ENCODE results near the gene JPH3. TPM values are rescaled to one million over a fixed set of nuclear protein-coding genes. Genes with fewer than 3 reads are reported as not detected.

The JPH3 gene
- total RNA-seq, 1 donor from 2014 or later = not detected

DNA sequence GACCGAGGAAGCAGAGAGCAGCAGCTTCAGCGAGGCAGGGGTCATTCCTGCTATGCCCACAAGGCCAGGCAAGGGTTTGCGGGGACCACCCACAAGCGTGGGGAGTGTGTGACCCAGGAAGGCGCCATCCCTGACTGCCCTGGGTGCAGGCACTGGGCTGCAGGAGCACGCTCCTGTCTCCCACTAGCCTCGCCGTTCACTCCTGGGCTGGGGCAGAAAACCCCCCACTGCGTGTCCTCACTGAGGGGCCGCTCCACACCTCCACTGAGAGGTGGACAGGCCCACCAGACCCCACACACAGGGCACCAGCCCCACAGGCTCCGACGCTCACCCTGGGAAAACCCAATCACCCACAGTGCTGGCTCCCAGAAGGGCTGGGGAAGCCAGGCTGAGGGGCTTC is 107.4 kb downstream of the JPH3 start:
- H3K4me3 ChIP-seq (ENCODE audit: low read depth, low read length) = no peak overlapping the region
- H3K36me3 ChIP-seq (ENCODE audit: control insufficient read depth, insufficient read depth, low read length) = peaks cover 7% of the 10 kb centered on the region
- DNase-seq (ENCODE audit: low read depth) (no peak), FAIRE-seq (no peak)
- TF ChIP-seq, protein P1, sequence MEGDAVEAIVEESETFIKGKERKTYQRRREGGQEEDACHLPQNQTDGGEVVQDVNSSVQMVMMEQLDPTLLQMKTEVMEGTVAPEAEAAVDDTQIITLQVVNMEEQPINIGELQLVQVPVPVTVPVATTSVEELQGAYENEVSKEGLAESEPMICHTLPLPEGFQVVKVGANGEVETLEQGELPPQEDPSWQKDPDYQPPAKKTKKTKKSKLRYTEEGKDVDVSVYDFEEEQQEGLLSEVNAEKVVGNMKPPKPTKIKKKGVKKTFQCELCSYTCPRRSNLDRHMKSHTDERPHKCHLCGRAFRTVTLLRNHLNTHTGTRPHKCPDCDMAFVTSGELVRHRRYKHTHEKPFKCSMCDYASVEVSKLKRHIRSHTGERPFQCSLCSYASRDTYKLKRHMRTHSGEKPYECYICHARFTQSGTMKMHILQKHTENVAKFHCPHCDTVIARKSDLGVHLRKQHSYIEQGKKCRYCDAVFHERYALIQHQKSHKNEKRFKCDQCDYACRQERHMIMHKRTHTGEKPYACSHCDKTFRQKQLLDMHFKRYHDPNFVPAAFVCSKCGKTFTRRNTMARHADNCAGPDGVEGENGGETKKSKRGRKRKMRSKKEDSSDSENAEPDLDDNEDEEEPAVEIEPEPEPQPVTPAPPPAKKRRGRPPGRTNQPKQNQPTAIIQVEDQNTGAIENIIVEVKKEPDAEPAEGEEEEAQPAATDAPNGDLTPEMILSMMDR (IDR thresholded peaks at IDR 0.05; ENCODE audit: insufficient read depth, low read length, severe bottlenecking) = no peak
- no peaks in the 10 kb centered on the region for H3K27me3 ChIP-seq (ENCODE audit: control insufficient read depth, insufficient read depth, low read length)

DNA sequence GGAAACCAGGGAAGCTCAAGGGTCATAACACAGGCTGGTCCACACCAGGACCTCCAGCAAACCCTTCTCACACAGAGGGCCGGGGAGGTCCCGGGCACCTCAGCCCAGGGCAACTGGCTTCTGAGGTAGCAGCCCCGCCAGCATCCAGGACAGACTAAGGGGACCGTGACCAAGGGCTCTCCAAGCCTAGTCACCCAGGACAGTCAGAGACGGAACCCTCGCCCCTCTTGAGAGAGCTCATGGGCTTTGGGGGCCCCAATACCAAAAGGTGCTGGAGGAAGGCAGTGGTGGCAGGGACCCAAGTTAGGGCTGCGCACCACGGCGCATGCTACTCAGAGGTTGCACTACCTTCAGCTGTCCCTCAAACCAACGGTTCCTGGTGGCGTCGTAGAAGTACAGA is 108.6 kb downstream of the JPH3 start:
- no peak for FAIRE-seq
- Histone ChIP-seq H3K4me3 (ENCODE audit: low read depth, low read length) (no peak overlapping the region), H3K36me3 (ENCODE audit: control insufficient read depth, insufficient read depth, low read length) (peaks cover 9% of the 10 kb centered on the region), H3K27me3 (ENCODE audit: control insufficient read depth, insufficient read depth, low read length) (no peaks in the 10 kb centered on the region)
- DNase-seq (ENCODE audit: low read depth) = no peak
- TF ChIP-seq, protein P1 (IDR thresholded peaks at IDR 0.05; ENCODE audit: insufficient read depth, low read length, severe bottlenecking) = no peak

DNA sequence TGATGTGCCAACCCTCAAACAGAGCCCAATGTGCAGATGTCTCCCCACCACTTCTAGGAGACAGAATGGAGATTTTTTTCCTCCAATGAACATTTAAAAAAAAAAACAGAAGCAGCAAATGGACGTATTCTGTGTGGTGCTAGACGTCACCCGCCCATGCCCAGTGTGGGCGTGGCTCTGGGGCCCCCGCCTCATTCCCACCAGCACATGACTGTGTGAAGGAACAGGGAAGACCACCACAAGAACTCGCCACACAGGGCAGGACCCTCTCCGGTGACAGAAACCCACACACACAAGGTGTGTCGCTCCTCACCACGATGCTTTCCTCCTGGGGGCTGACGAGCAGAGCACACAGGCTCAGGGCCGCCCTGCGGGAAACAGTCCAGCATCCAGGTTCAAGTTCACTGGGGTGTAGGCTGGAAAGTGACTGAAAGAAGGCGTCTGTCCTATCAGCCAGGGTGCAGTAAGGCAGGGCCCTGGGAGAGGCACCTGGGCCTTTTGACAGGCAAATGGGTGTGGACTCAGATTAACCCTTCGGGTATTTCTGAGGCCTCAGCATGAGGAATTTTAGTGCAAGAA is 110.0 kb downstream of the JPH3 start:
- Histone ChIP-seq H3K36me3 (ENCODE audit: control insufficient read depth, insufficient read depth, low read length) (peaks cover 6% of the 10 kb centered on the region), H3K27me3 (ENCODE audit: control insufficient read depth, insufficient read depth, low read length) (no peaks in the 10 kb centered on the region)
- no peak for FAIRE-seq

DNA sequence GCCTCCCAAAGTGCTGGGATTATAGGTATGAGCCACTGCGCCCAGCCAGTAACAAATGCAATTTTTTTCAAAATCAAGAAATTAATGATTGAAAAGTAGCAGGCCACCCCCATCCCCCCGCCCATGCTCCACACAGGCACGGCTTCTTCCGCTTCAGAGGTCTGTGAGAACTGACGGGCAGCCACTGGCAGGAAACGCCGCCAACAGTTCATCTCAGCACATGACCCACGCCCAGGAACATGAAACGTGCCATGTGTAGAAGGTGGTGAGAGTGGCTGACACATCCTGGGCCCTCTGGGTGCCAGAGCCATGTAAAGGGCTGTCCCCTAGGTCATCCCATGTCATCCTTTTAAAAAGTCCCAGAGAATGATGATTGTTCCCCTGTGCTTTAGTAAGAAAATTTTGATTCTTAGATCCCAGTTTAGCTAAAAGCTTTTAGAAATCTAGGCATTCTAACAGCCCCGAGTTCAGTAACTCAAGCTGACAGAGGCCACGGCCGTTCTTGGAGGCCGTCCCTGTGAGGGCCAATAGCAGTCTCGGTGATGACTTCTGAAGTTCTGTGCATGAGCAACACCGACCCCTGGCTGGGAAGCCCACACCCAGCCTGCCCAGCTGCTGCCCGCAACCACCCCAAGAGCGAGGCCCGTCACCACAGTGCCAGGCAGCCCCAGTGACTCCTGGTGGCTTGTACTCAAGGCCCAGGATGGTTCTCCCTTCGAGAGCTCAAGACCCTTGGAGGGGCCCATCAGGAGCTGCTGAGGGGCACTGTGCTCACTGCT is 111.3 kb downstream of the JPH3 start:
- FAIRE-seq = no peak

More for the DNA sequence above, 110.0 kb downstream of the JPH3 start:
- DNase-seq (ENCODE audit: low read depth) = no peak
- TF ChIP-seq, protein P1 (IDR thresholded peaks at IDR 0.05; ENCODE audit: insufficient read depth, low read length, severe bottlenecking) = no peak
- H3K4me3 ChIP-seq (ENCODE audit: low read depth, low read length) = no peak overlapping the region

DNA sequence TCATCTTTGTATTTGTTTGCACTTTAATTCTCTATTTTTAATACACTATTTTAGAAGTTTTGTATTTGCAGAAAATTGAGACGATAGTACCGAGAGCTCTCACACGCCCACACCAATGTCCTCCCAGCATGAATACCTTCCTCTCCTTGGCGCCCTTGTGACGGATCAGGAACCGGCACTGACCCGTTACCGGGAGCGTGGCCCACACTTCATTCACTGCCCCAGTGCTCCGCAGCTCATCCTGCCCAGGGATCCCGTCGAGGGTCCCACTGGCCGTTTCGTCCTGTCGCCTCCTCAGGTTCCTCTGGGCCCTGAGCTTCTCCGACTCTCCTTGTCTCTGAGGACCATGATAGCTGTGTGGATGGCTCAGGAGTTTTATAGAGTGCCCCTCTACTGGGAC is 112.9 kb downstream of the JPH3 start:
- TF ChIP-seq, protein P1 (IDR thresholded peaks at IDR 0.05; ENCODE audit: insufficient read depth, low read length, severe bottlenecking) = no peak
- Histone ChIP-seq H3K36me3 (ENCODE audit: control insufficient read depth, insufficient read depth, low read length) (peaks cover 2% of the 10 kb centered on the region), H3K27me3 (ENCODE audit: control insufficient read depth, insufficient read depth, low read length) (no peaks in the 10 kb centered on the region), H3K4me3 (ENCODE audit: low read depth, low read length) (no peak overlapping the region)
- FAIRE-seq (no peak), DNase-seq (ENCODE audit: low read depth) (no peak)

More for the DNA sequence above, 111.3 kb downstream of the JPH3 start:
- Histone ChIP-seq H3K27me3 (ENCODE audit: control insufficient read depth, insufficient read depth, low read length) (no peaks in the 10 kb centered on the region), H3K4me3 (ENCODE audit: low read depth, low read length) (no peak overlapping the region), H3K36me3 (ENCODE audit: control insufficient read depth, insufficient read depth, low read length) (peaks cover 6% of the 10 kb centered on the region)
- no peak for DNase-seq (ENCODE audit: low read depth)
- TF ChIP-seq, protein P1 (IDR thresholded peaks at IDR 0.05; ENCODE audit: insufficient read depth, low read length, severe bottlenecking) = no peak

All from bronchial epithelial cell (primary cell).